GM18951 (cell line): ENCODE measurements around the gene BANP.
"Not testable (repeated sequence)": the region's sequence is repeated elsewhere in the genome, so short reads cannot be mapped to it uniquely, and the experiment has no call there.

Experiments
- POLR2A ChIP-seq: IDR thresholded peaks from 4 replicates; pipeline ENCODE4 v1.6.1; 2011; ENCODE audit warnings: mild to moderate bottlenecking; ENCODE audit not compliant: insufficient read length, insufficient read depth; ENCODE audit errors: extremely low read depth
- in situ Hi-C: fragments of 300-500 bp; cut with MboI; formaldehyde crosslinking; loops from one replicate; pipeline ENCODE4 v1.12.0; 2022; ENCODE audit warnings: low sequenced_read_pairs, mixed read lengths, inconsistent platforms; ENCODE audit not compliant: unreplicated experiment

The BANP gene

GRCh38 chr16:88099563-88099890 lies 148.3 kb downstream of the BANP start:
- in situ Hi-C loops, result no loop called here
- no peak for TF ChIP-seq POLR2A

- in situ Hi-C loops, result not testable (repeated sequence)
These were observed 148.7 kb downstream of the BANP start for GRCh38 chr16:88099956-88100355.

- in situ Hi-C loops, result not testable (repeated sequence)
These were observed 149.8 kb downstream of the BANP start for GRCh38 chr16:88100801-88101622.

- in situ Hi-C loops, result not testable (repeated sequence)
These were observed 150.4 kb downstream of the BANP start for GRCh38 chr16:88101623-88102105.

GRCh38 chr16:88102597-88102996 lies 151.4 kb downstream of the BANP start:
- in situ Hi-C loops, result no loop called here
- TF ChIP-seq POLR2A, result no peak

- in situ Hi-C loops, result no loop called here
- TF ChIP-seq POLR2A, result no peak
These were observed 151.8 kb downstream of the BANP start for GRCh38 chr16:88103011-88103410.

GRCh38 chr16:88103581-88104188 lies 152.5 kb downstream of the BANP start:
- TF ChIP-seq POLR2A, result no peak
- in situ Hi-C loops, result no loop called here

GRCh38 chr16:88104363-88104762 lies 153.1 kb downstream of the BANP start:
- in situ Hi-C loops, result not testable (repeated sequence)

GRCh38 chr16:88105574-88106140 lies 154.4 kb downstream of the BANP start:
- in situ Hi-C loops, result not testable (repeated sequence)

- in situ Hi-C loops, result not testable (repeated sequence)
These were observed 155.3 kb downstream of the BANP start for GRCh38 chr16:88106566-88106965.

GRCh38 chr16:88108762-88109161 lies 157.5 kb downstream of the BANP start:
- in situ Hi-C loops, result no loop called here

GRCh38 chr16:88109726-88110621 lies 158.7 kb downstream of the BANP start:
- in situ Hi-C loops, result not testable (repeated sequence)

More at GRCh38 chr16:88108762-88109161, 157.5 kb downstream of the BANP start:
- no peak for TF ChIP-seq POLR2A

GRCh38 chr16:88110875-88111494 lies 159.8 kb downstream of the BANP start:
- in situ Hi-C loops, result not testable (repeated sequence)

- in situ Hi-C loops, result not testable (repeated sequence)
These were observed 160.7 kb downstream of the BANP start for GRCh38 chr16:88111976-88112375.
